ENCODE measurements around the gene CIDEA.

Gene CIDEA

GRCh38 chr18:12276736-12277554 is 22.8 kb downstream of the CIDEA start:
- DNase-seq: no peak

DNA sequence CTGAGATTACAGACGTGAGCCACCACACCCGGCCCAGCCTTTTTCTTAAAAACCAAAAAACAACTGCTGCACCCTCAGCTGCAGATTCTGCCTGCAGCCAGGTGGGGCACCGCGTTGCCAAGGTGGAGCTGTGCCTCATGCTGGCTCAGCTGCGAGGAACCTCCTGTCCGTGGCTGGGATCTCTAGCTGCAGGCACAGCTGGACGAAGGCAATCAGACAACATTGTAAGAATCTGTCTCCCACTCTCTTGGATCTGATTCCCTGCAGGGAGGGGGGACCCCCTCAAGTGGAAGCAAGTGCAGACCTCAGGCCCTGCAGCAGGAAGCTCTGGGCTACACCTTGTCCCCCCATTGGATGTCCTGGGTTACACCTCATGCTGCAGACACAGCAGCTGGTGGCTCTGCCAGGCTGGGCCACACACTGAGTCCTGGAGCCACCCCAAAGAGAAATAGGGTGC is 24.1 kb downstream of the CIDEA start:
- no peak for DNase-seq

DNA sequence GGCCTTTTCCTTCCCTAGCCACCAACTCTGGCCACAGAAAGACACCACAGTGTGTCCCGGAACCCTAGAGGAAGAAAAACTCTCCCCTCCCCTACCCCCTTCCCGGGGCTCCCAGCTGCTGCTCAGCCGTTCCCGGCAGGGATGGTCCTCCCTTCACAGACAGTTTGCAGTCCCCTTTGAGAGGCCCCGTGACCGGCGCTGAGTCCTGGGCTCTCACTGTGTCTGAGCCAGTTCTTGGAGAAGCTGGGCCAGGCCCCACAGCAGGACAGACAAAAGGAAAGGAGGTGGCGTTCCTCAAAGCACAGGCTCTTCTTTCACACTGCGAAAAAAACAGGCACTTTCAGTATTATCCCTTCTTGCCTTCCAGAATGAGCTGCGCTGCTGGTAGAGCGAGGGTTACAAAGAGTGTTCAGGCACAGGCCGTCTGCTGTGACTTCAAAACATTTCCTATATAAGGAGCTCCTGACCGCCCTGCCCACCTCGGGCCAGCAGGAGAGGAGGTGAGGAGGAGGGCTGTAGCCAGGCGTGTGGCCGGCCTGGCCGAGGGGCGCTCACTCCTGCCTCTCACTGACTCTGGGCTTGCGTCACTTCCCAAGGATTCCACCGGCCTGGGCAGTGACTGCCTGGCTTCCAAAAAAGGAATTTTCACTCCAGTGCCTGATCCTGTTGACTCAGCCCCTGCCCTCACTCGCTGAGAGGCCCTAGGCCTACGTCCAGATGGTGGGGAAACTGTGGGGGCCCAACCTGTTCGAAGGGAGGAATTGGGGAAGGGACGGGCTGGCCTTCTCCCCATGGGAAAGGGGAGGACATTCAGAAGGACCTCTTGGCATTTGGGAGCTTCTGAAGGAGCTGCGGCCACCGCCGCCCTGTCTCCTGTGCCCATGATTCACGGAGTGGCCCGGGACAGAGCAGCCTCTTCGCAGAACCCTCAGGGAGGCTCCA is 24.9 kb downstream of the CIDEA start:
- DNase-seq: no peak

DNA sequence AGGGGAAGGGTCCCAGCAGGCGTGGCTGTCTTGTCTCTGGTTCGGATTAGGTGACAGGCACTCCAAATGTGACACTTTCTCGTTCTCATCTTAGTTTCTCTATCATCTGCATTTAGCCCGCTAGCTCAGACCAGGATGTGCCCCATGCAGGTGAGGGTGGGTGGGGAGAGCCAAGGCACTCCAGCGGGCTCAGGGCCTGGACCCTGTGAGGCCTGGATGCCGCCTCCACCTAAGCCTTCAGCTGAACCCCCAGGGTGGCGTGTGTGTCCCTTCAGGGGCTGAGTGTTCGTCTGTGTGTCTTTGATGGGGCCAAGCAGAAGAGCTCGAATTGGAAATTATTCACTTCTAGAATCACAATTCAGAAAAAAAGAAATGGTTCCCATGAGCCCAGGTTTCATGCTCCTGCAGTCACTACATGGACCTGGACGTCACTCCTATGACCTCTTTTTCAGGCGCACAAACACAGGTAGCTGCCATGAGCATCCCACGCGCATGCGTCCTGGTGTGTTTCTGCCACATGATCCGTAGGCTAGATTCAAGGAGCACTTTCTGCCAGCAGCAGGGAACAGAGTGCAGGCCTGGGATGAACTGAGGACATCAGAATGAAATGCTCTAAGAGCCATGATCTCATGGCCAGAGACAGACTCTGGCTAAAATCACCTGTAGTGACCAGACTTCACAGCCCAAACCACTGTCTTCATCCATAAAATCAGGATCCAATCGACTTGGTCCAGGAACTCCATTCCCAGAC is 25.8 kb downstream of the CIDEA start:
- DNase-seq: no peak

DNA sequence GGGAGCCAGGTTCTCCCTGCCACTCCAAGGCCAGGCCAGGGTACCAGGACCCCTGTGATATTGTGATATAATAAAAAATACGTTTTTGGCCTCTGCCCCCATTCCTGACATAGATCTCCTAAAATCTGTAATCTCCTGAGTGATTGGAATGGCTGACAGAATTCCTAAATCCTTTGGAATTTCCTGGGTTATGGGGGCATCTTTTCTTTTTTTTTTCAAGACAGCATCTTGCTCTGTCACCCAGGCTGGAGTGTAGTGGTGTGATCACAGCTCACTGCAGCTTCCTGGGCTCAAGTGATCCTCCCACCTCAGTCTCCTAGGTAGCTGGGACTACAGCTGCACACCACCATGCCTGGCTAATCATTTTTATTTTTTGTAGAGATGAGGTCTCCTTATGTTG is 27.7 kb downstream of the CIDEA start:
- DNase-seq: no peak

GRCh38 chr18:12282442-12283039 is 28.4 kb downstream of the CIDEA start:
- DNase-seq: no peak

- no peak for DNase-seq
These were observed 29.1 kb downstream of the CIDEA start for GRCh38 chr18:12283256-12283655.

DNA sequence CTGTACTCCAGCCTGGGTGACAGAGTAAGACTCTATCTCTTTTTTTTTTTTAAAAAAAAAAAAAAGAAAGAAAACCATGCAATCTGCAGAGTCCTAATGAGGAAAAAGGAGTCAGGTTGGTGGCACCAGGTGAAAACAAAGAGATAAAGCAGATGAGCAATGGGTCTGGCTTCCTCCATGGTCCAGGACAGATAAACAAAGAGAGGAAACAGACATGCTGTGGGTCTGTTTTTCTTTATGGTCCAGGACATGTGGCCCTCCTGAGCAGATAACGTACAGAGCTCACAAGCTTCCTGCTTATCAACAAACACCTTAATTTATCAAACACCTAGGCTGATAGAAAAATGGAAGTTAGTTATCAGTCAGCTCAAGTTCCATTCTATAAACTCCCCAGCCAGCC is 29.5 kb downstream of the CIDEA start:
- no peak for DNase-seq

DNA sequence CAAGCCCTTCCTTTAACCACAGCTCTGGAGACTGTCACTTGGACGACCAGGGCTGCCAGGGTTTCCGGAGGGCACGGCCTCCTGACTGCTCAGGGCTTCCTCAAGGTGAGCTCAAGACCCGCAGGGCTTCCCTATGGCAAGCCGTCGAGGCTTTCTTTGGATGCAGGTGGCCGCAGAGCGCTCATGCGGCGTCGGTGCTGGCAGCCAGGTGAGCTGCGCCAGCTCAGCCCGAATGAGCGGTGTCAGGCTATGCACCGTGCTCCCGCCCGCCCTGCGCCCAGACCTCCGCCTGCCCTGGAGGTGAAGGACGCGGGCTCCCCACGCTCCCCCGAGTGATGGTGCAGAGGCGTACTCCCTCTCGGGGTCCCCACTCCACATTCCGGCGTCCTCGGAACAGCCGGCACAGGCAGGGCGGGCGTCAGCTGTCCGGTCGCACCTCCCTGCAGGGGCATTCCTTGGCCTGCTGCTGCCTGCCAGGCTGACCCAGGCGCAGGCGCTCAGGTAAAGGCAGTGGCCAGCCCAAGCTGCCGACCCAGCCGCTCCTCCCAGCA is 33.0 kb downstream of the CIDEA start:
- no peak for DNase-seq

GRCh38 chr18:12287684-12288402 is 33.7 kb downstream of the CIDEA start:
- no peak for DNase-seq

DNA sequence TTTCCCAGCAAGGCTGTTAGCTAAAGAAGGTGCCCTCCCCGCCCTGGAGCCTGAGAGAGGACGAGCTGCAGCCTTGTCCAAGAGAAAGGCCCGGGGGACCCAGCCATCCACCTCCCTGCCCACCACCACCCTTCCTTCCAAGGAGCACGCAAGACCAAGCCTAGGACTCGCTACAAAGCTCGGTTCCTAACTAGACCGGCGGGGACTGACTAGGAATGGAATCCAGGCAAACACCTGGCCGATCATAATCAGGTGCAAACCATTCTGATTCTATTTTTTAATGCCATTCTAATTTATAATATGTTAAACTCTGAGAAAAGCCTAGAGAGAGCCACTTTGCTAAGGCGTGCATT is 34.2 kb downstream of the CIDEA start:
- no peak for DNase-seq

DNA sequence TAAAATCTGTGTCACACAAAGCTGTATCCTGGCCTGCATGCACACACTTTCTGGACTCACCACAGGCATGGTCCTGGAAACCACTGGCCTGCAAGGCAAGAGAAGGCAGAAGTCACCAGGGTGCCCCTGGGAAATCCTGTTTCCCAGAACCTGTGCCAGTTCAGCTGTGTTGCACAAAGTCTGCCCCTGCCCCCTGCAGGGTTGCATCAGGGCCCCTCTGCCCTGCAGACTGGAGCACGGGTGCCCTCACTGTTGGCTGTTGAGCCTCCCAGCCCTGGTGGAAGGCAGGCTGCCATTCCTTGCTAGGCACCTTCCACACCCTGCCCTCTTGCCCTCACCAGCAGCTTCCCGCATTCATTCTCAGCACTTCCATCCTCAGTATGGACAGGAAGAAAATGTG is 35.9 kb downstream of the CIDEA start:
- no peak for DNase-seq

DNA sequence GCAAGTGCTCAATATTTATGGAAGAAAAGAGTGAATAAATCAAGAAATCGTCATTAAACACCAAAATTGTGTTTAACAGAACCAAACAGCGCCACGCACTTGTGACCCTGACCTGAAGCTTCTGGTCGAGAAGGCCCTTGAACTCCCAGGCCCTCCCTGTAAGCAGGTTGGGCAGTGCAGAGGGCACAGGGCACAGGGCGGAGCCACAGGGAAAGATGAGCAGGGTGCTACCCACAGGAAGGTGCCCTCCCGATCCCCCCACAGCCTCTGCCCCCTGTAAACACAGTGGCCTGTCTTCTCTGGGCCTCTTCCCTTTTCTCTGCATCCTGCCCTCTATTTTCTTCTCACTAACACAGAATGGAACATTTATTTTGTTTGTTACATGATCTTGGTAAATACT is 37.0 kb downstream of the CIDEA start:
- DNase-seq: no peak

DNA sequence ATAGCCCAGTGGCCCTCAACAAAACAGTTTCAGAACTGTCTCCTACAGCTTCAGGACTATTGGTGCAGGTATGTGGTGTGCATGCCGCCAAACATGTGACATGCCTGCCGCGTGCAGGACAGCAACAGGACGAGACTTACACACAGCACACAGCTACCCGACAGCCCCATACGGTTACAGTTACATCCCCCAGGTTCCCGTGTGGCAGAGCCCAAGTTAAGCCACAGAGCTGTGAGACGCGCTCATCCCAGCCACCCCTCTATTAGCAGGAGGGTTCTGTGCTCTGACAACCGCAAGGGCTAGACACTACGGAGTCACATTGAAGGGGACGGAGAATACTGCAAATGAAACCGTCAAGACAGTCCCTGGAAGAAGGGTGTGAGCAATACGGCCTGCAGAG is 37.5 kb downstream of the CIDEA start:
- DNase-seq: no peak

- no peak for DNase-seq
These were observed 39.7 kb downstream of the CIDEA start for GRCh38 chr18:12293831-12294230.

- no peak for DNase-seq
These were observed 41.4 kb downstream of the CIDEA start for GRCh38 chr18:12295389-12296086.

DNA sequence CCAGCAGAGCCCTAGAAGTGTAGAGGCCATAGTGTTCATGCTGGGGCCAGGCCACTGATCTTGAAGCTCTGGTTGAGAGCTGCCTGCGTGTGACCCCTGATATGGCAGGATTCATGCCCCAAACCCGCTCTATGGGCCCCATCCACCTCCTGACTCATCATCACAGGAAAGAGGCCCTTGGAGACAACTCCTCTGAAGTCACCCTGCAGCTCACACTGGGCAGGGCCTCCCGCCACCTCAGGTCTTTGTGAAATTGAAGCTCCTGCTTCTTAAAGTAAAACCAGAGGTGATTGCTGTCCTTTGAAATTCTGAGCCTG is 41.9 kb downstream of the CIDEA start:
- no peak for DNase-seq

GRCh38 chr18:12296457-12296856 is 42.3 kb downstream of the CIDEA start:
- no peak for DNase-seq

DNA sequence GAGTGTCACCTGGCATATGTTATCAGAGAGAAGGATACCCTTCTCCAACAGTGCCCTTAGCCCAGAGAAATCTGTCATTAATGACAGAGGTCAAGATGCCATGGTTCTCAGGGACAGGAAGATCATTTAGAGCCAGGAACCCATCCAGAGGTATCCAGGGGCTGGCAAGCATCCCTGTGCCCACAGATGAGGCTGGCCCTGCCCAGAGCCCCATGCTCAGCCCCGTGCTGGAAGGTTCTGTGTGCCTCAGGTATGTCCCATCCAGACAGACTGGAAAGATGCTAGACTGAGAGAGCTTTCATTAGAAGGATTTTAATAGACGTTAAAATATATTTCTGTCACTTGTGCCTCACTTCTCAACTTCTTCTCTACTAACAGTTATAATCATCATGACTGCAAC is 45.7 kb downstream of the CIDEA start:
- DNase-seq: no peak

- no peak for DNase-seq
These were observed 47.3 kb downstream of the CIDEA start for GRCh38 chr18:12301263-12302005.
